ENCODE measurements around the gene GRIN1. TPM values are rescaled to one million over a fixed set of nuclear protein-coding genes. Genes with fewer than 3 reads are reported as not detected.
A peak's percentile ranks its signal among the peaks of the same experiment; 100 is the strongest.

Gene GRIN1
- total and polyA plus RNA-seq, 2 of the 13 experiments (the other 11 are each of a cell fraction or from before 2014, with no cell fraction given): 0.13 TPM; not detected in 1

GRCh38 chr9:137200311-137201204 lies 61.6 kb downstream of the GRIN1 start, which contains the start of gene TPRN (continued):
- TF ChIP-seq RBM22 (optimal IDR thresholded peaks at IDR 0.05; ENCODE audit: low read length) (peak; percentile 69), ZNF136 (CRISPR knock-in tag; IDR thresholded peaks at IDR 0.05; ENCODE audit: low read depth) (no peak), ZNF552 (CRISPR knock-in tag; IDR thresholded peaks at IDR 0.05; ENCODE audit: borderline replicate concordance) (no peak), ZFP36L1 (CRISPR knock-in tag; IDR thresholded peaks at IDR 0.05) (peak; percentile 85; the same call in 1 of the 2 replicates), ZNF800 (CRISPR knock-in tag; IDR thresholded peaks at IDR 0.05) (peak; percentile 82; the same call in 1 of the 2 replicates), HDAC2 (CRISPR knock-in tag; IDR thresholded peaks at IDR 0.05) (peak; percentile 95), TGIF2 (CRISPR knock-in tag; IDR thresholded peaks at IDR 0.05) (peak; percentile 43; the same call in 1 of the 2 replicates), KDM6A (CRISPR knock-in tag; IDR thresholded peaks at IDR 0.05; ENCODE audit: low read depth) (peak; percentile 61; the same call in 1 of the 2 replicates), RAD51 (IDR thresholded peaks at IDR 0.05; ENCODE audit: borderline replicate concordance) (no peak), NAIF1 (CRISPR knock-in tag; IDR thresholded peaks at IDR 0.05; ENCODE audit: borderline replicate concordance) (no peak), ZSCAN22 (CRISPR knock-in tag; IDR thresholded peaks at IDR 0.05) (no peak), ZNF407 (CRISPR knock-in tag; IDR thresholded peaks at IDR 0.05; ENCODE audit: not compliant biosample characterization) (peak; percentile 71), ZNF350 (CRISPR knock-in tag; IDR thresholded peaks at IDR 0.05; ENCODE audit: borderline replicate concordance, low read depth) (peak; percentile 80), ZEB1 (IDR thresholded peaks at IDR 0.05; ENCODE audit: insufficient replicate concordance, low read depth) (peak; percentile 25), STAT6 (CRISPR knock-in tag; IDR thresholded peaks at IDR 0.05; ENCODE audit: borderline replicate concordance) (0 out of 2 replicates have a peak, but pooled peaks have one; percentile 47)

All from HepG2 (cell line).